Skin epidermis (tissue), 12 donors: ENCODE data around the gene CARD10.
A peak's percentile ranks its signal among the peaks of the same experiment; 100 is the strongest.

ENCODE experiments used
- H3K27ac ChIP-seq, 21 experiments: fragments of 200-600 bp; sonication (generic) in 11 of 21; one replicate each; pipeline ENCODE4 v1.5.0; 2020; ENCODE audit warnings: mild to moderate bottlenecking in 3 of 21, inconsistent platforms in 2 of 21, moderate library complexity in 2 of 21
- H3K4me3 ChIP-seq, 7 experiments: fragments of 200-600 bp; sonication (generic) in 2 of 7; one replicate each; pipeline ENCODE4 v1.5.0; 2020; ENCODE audit warnings: inconsistent platforms in 2 of 7, mild to moderate bottlenecking in 2 of 7, moderate library complexity in 1 of 7

CARD10 gene, protein sequence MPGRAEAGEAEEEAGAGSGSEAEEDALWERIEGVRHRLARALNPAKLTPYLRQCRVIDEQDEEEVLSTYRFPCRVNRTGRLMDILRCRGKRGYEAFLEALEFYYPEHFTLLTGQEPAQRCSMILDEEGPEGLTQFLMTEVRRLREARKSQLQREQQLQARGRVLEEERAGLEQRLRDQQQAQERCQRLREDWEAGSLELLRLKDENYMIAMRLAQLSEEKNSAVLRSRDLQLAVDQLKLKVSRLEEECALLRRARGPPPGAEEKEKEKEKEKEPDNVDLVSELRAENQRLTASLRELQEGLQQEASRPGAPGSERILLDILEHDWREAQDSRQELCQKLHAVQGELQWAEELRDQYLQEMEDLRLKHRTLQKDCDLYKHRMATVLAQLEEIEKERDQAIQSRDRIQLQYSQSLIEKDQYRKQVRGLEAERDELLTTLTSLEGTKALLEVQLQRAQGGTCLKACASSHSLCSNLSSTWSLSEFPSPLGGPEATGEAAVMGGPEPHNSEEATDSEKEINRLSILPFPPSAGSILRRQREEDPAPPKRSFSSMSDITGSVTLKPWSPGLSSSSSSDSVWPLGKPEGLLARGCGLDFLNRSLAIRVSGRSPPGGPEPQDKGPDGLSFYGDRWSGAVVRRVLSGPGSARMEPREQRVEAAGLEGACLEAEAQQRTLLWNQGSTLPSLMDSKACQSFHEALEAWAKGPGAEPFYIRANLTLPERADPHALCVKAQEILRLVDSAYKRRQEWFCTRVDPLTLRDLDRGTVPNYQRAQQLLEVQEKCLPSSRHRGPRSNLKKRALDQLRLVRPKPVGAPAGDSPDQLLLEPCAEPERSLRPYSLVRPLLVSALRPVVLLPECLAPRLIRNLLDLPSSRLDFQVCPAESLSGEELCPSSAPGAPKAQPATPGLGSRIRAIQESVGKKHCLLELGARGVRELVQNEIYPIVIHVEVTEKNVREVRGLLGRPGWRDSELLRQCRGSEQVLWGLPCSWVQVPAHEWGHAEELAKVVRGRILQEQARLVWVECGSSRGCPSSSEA

DNA sequence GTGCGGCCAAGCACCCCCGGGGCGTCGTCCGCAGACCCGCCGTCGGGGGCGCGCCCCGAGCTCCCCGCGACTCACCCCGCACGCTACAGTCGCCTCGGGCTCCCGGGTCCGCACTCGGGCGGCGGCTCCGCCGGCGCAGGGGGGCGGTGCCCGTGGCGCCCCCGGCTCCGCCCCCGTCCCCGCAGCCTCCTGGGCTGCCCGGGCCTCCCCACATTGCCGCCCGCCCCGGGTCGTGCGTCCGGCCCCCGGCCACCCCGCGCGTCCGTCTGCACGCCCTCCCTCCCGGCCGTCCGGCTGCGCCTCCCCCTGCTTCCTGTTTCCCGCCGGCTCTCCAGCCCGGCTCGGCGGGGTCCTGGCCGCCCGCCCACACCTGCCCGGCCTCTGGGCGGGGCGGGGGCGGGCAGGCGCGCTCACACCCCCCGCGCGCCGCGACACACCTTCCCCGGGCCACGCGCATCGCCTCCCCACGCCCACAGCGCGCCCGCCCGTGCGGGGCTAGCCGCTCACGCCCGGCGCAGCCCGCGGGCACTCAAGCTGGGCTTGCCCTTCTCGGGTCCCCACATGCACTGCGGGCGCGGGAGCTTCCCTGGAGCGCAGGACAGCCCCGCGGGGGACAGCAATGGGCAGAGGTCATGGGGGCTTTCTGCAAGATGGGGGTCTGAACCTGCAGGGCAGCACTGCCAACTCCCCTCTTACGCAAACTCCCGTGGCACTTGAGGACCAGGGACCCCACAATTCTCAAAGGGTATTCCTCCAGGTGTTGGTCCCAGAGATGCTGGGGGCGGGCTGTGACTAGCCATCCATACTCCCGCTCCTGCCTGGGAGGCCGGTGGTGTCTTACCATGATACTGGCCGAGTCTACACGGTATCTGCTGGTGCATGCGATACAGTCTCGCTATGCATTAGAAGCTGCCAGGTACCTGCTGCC is at the start of gene CARD10:
Gene CARD10, minus strand, starts transcription at position 148 of the 928 bp plus-strand sequence. CDS start 215 bp downstream, outside the sequence.
- peak within 1 kb of the TSS; percentile 45 to 59 (median 47) for H3K4me3 ChIP-seq
- H3K27ac ChIP-seq = peak within 1 kb of the TSS in 20 of 21 experiments; percentile 11 to 80 (median 62)

DNA sequence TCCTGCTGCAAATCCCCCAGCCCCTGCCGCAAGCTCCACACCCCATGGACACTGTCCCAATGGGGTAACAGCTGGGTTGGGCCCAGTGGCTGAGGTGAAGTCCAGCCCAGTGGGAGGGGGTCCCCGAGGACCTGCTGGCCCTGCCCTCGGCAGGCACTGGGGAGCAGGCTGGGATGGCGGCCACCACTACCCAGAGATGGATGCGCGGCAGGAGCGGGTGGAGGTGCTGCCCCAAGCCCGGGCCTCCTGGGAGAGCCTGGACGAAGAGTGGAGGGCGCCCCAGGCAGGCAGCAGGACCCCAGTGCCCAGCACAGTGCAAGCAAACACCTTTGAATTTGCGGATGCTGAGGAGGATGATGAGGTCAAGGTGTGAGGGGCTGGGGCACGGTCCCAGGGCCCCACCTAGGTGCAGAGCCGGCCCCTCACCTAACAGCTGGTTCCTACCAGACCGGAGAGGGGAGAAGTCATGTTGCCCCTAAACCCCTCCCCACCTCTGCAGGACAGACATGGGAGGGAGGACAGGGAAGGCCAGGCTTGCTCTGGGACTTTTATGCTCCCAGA is 49.3 kb upstream of the CARD10 start:
- Histone ChIP-seq H3K27ac (peak overlapping the region in 2 of 21 experiments; percentile 11 to 18), H3K4me3 (no peak overlapping the region)

DNA sequence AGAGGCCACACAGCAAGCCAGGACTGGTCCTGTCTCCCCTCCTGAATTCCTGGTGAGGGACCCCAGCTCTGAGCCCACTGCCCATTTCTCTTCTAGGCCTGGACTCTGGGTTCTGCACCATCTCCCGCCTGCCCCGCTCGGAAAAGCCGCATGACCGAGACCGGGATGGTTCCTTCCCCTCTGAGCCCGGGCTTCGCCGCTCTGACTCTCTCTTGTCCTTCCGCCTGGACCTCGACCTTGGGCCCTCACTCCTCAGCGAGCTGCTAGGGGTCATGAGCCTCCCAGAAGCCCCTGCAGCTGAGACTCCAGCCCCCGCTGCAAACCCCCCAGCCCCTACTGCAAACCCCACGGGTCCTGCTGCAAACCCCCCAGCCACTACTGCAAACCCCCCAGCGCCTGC is 48.8 kb upstream of the CARD10 start:
- Histone ChIP-seq H3K4me3 (no peak overlapping the region), H3K27ac (peak overlapping the region in 1 of 21 experiments; percentile 18)

DNA sequence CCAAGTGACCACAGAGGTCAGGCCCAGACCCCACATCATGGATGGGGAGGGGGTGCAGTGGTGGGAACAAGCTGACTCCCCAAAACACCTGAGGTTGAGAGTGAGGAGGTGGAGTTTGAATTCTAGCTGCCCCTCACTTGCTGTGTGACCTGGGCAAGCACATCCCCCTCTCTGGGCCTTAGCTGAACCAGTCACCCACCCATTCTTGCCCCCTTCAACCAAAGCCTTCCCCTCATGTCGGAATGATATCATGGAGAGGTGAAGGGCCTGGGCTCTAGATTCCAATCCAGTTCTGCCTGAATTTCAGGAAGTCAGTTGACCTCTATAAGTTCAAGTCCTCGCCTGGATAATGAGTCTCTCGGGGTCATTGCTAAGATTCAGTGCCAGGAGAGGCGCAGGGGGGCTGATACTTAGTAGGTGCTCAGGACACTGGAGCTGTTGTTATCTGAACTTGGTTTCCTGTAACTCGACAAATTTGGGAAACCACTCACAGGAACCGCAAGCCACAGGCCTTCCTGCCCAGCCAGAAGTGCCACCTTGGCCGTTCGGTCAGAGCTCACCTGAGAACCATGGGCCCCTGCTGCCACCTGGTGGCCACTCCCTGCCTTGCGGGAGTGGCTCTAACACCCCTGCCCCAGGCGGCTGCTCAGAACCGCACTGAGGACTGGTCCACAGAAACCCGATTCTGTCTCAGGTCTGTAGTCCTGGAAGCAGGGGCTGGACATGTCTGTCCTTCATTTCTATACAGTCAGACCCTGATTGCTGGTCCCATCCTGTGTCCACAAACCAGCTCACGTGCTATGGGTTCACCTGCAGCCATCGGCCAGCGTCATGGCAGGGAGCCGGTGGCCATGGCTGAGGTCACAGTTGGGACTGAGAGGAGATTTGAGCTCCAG is 47.9 kb upstream of the CARD10 start:
- Histone ChIP-seq H3K27ac (peak overlapping the region in 13 of 21 experiments; percentile 2 to 67 (median 55)), H3K4me3 (no peak overlapping the region)

DNA sequence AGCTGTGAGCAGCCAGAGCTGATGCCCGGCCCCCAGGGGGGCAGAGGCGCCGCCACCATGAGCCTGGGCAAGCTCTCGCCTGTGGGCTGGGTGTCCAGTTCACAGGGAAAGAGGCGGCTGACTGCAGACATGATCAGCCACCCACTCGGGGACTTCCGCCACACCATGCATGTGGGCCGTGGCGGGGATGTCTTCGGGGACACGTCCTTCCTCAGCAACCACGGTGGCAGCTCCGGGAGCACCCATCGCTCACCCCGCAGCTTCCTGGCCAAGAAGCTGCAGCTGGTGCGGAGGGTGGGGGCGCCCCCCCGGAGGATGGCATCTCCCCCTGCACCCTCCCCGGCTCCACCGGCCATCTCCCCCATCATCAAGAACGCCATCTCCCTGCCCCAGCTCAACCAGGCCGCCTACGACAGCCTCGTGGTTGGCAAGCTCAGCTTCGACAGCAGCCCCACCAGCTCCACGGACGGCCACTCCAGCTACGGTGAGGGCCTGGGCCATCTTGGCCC is 47.2 kb upstream of the CARD10 start:
- Histone ChIP-seq H3K27ac (peak overlapping the region in 15 of 21 experiments; percentile 1 to 67 (median 55)), H3K4me3 (no peak overlapping the region)

DNA sequence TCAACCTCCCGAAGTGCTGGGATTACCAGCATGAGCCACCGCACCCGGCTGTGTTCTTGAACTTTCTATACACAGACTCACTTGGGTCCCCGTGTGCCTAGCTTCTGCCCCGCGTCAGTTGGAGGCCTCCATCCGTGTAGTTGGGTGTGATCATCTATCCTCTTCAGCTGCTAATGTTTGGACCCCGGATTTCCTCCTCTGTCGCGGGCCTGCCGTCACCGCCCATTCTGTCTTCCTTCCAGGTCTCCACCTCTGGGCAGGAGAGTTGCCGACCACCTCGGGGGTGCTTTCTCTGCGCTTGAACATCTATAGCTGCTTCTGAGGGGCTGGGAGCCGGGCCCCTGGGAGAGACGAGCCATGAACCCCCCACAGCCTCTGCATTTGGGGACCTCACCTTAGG is 46.6 kb upstream of the CARD10 start:
- Histone ChIP-seq H3K4me3 (no peak overlapping the region), H3K27ac (peak overlapping the region in 12 of 21 experiments; percentile 1 to 67 (median 54))

DNA sequence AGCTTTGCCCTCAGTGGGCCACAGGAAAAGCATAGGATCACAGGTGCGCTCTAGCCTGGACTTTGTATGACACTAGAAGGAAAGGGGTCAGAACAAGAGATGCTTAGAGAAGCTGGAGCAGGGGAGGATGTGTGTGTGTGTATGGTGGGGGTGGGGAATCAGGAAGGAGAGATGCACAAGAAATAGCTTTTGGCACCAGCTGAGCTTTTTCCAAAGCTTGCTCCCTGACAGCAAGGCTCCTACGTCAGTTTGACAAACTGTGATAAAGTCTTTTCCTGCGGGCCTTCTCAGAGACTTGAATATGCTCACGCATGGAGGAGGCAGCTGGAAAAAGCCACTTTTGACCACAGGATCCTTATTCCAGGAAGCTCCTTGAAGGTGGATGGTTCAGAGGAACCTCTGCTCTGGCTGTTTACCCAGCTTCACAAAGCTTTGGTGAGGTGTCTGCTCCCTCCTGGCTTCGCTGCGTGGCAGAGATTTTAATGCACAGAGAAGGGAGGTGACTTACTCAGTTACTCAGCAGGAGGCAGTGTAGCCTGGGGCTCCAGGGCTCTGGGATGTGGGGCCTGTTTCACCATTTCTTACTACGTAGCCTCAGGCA is 45.0 kb upstream of the CARD10 start:
- H3K4me3 ChIP-seq = no peak overlapping the region
- peak overlapping the region in 19 of 21 experiments; percentile 43 to 99 (median 97) for H3K27ac ChIP-seq

DNA sequence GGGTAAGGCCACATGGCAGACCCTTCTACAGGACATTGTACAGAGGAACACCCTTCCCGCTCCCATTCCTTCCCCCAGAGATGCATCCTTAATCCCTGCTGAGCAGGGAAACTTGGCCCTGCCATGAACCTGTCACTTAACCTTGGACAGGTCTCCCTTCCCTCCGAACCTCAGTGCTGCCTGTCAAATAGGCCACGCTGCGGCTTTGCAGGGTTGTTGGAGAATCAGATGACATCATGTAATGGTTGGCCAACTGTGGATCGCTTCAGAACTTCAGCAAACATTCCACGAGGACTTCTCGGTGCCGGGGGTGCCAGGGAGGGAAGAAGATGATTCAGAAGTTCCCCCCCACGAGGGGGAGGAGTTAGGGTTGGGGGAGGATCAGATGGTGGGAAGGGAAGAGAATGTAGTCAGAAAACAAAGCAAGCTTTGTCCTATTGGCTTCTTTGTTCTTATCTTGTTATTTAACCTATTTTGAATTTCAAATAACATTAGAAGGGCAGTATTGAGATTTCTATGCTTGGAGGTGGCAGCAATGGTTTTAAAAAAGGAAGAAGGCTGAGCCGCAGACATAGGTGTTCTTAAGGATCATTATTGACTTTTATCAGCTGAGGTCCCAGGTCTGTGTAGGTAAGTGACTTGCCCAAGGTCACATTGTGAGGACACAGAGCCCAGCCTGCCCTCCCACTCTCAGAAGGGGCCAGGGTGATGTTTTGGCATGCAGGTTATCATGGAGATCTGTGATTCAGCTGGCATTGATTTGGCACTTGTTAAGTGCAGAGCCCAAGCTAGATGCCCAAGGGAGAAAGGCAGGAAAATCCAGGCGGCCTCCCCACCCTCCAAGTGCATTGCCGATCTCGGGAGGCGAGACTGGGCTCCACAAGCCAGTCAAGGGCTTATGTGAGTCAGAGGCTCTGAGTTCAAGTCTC is 44.2 kb upstream of the CARD10 start:
- Histone ChIP-seq H3K27ac (peak overlapping the region in 20 of 21 experiments; percentile 43 to 99 (median 98)), H3K4me3 (peak overlapping the region in 1 of 7 experiments; percentile 58)

DNA sequence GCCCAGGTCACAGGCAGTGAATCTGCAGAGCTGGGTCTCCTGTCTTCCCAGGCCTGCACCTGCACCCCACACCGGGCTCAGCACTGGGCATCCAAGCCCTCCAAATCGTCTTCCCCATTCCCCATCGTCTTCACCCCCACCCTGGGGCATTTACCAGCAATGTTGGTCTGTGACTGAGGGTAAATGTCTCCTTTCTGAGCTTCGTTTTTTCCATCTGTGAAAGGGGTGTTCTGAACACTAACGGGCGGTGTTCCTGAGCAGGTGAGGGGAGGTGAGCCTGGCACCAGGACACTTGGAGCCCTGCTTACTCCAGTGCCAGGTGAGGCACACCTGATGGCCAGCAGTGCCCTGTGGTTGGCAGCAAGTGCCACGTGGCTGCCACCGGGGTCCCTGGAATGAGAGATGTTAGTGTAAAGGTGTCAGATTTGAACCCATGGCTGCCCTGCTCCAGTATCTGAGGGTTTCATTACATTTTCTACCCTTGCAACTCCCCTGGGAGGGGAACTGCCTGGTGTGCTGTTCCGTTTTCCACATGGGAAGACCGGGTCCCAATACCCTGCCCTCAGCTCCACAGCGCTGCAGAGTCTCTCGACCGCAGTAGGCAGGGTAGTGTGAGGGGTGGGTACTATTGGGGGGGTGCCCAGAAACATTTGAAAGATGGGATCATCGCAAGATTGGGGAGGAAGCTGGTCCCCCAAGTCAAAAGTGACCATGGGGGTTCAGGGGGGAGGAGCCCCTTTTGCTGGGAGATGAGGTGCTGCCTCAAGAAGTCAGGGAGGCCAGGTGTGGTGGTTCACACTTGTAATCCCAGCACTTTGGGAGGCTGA is 43.0 kb upstream of the CARD10 start:
- Histone ChIP-seq H3K27ac (peak overlapping the region; percentile 15 to 99 (median 98)), H3K4me3 (peak overlapping the region; percentile 56 to 85 (median 68))

DNA sequence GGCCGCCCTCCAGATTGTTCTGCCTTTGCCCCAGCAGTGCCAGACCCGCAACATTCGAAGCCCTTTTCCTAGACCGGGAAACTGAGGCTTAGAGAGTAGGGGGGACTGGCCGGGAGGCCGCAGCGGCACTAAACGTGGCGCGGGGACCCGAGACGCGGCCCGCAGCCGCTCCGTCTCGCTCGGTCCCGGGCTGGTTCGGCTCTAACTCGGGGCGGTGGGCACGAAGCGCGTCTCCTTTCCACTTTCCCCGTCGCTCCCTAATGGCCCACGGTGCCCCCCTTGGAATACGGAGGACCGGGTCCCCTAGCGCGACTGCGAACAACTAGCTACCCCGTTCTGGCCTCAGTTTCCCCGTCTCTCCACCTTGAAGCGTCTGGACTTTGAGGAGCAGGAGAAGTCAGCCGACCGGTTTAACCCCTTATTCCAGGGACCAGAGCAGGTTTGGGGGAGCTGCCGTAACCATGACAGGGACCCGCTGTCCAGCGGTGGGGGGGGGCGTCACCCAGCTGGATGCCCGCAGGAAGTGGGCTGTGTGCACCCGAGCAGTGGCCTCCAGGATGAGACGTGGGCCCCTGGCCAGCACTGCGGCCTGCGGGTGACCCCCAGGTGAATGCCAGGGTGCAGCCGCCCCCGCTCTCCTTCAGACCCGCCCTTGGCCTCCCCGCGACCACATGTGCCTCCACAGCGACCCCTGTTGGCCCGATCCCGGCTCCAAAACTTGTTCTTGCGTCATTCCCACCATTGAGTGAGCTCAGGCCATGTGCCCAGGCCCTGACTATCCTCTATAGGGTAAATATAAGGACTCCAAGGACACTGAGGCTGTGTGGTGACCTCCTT is 42.2 kb upstream of the CARD10 start:
- Histone ChIP-seq H3K4me3 (peak overlapping the region; percentile 56 to 85 (median 68)), H3K27ac (peak overlapping the region; percentile 92 to 99 (median 98))

DNA sequence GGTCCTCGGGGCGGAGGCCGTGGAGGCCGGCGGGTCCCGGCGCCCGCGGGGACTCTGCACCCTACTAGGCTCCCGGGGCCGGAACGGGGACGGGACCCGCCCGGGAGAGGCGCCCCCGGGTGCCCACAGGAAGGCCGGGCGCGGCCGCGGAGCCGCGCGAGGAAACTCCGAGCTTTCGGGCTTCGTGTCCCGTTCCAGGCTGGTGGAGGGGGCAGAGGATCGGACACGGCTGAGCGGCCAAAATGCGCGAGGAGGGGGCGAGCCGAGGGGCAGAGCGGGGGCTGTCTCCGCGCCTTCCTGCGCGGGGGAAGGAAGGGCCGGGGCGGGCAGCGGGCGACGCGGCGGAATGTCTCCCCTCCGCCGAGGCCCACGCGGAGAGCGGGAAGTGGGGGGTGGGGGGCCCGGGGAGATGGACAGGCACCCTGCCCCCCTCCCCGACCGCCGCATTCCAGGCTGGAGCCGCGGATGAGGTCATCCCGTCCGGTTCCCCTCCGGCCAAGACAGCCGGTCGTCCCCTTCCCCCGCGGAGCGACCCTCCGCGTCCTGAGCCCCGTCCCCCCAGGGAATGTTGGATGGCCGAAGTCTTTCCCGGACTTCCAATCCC is 41.5 kb upstream of the CARD10 start:
- H3K27ac ChIP-seq = peak overlapping the region; percentile 92 to 99 (median 98)
- H3K4me3 ChIP-seq = peak overlapping the region; percentile 56 to 85 (median 68)

DNA sequence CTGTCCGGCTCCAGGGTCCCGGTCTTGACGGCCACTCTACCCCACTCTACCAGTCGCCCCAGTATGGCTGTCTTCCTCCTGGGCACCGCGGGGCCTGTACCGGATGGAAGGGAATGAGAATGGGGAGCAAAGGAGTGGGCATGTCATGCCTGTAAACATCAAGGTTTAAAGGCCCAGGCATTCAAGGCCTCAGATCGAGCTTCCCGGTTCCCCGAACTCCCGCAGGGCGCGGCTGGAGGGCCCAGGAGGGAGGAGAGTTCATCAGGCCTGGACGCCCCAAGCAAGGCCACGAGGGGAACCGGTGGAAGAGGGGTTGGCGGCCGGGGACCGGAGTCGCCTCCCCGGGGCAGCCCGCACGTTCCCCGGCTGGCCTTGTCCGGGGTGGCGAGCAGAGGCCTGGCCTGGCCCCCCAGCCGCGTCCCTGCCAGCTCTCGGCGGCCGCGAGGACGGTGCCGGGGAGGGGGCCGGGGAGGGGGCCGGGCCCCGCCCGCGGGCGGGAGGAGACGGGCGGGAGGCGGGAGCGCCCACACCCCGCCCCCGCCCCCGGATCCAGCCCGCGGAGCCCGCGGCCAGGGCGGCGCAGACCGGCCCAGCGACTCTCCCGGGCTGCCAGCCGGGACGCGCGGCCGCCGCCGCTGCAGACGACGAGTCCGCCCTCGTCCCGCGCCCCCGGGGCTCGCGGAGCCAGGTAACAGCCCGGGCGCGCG is 40.8 kb upstream of the CARD10 start, which contains the start of gene CDC42EP1:
Gene CDC42EP1, plus strand, starts transcription at position 580 of the 707 bp plus-strand sequence. CDS start 5,870 bp downstream, outside the sequence.
- Histone ChIP-seq H3K27ac (peak within 1 kb of the TSS; percentile 92 to 99 (median 98)), H3K4me3 (peak within 1 kb of the TSS; percentile 56 to 85 (median 68))

DNA sequence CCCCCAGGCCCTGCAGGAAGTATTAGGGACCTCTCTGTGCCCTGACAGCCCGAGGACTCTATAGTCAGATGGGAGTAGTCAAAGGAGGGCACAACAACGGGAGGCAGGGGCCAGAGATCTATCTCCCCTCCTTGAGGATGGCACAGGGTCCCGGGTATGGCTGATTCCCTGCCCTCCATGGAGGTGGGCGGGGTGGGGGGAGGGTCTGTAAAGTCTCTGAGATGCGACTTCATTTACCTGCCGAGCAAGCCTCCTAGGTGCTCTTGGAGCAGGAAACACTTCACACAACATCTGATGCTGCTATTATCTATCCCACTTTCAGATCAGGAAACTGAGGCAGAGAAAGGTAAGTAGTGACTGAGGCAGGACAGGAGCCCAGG is 40.3 kb upstream of the CARD10 start:
- Histone ChIP-seq H3K27ac (peak overlapping the region in 20 of 21 experiments; percentile 83 to 99 (median 97)), H3K4me3 (peak overlapping the region in 5 of 7 experiments; percentile 56 to 85 (median 61))
